Cardiac fibroblast (primary cell): ENCODE data around the gene RBM15.
A peak's percentile ranks its signal among the peaks of the same experiment; 100 is the strongest.

Source experiments
- DNase-seq, 2 donors: peaks; one replicate each; pipeline versions ENCODE4 v3.0.0 to v3.0.0-alpha.2; 2010; ENCODE audit warnings: low read depth in 2 of 2
- H3K4me3 ChIP-seq, 2 donors: replicated peaks in 1 of 2; 1 replicate in 1 of 2; 2 replicates in 1 of 2; pipeline ENCODE4 v1.5.1; 2011; ENCODE audit warnings: low read depth in 2 of 2, low read length in 2 of 2, mild to moderate bottlenecking in 2 of 2, moderate library complexity in 1 of 2
- CTCF ChIP-seq: IDR thresholded peaks from one replicate; pipeline ENCODE4 v1.5.1; 2011; ENCODE audit warnings: low read depth, mild to moderate bottlenecking, low read length, inconsistent platforms

Gene RBM15

DNA sequence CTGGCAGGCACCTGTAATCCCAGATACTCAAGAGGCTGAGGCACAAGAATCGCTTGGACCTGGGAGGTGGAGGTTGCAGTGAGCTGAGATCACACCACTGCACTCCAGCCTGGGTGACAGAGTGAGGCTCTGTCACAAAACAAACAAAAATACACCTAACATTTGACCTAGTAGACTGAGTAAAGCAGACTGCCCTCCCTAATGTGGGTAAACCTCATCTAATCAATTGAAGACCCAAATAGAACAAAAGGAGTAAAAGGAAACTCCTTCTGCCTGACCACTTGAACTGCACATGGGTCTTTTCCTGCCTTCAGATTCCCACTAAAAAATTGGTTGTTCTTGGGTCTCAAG lies 19.0 kb upstream of the RBM15 start:
- no peak for DNase-seq
- H3K4me3 ChIP-seq: no peak overlapping the region
- TF ChIP-seq CTCF: no peak

DNA sequence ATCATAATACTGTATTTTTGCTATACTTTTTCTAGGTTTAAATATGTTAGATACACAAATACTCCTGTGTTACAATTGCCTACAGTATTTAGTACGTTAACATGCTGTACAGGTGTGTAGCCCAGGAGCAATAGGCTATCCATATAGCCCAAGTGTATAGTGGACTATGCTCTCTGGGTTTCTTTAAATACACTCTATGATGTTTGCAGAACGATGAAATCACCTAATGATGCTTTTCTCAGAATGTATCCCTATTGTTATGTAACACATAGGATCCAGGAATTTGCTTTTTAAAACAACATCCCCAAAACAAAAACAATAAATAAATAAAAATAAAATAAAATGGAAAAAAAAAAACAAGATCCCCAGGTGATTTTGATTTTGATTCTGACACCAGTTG lies 18.1 kb upstream of the RBM15 start:
- H3K4me3 ChIP-seq: no peak overlapping the region
- TF ChIP-seq CTCF: no peak
- DNase-seq: no peak

DNA sequence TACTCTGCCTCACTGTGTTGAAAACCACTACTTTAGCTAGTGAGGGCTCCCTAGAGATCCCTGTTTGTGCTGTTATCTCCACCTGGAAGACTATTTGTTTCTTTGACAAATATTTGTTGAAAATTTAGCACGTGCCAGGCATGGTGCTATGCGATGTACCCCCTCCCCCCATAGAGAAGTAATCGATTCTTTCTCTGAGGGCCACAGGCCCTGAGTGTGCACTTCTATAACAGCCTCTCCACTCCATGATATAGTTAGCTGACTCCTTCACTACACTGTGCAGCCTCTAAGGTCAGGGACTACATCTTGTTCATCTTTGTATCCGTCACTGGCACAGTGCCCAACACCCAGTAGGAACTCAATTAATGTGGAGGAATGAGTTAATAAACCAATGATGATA lies 17.3 kb upstream of the RBM15 start:
- no peak for DNase-seq
- no peak overlapping the region for H3K4me3 ChIP-seq
- no peak for TF ChIP-seq CTCF

GRCh38 chr1:110324667-110325066 lies 14.5 kb upstream of the RBM15 start:
- no peak for TF ChIP-seq CTCF
- no peak overlapping the region for H3K4me3 ChIP-seq

GRCh38 chr1:110326826-110327225 lies 12.4 kb upstream of the RBM15 start:
- H3K4me3 ChIP-seq: no peak overlapping the region
- TF ChIP-seq CTCF: no peak
- no peak for DNase-seq

More at GRCh38 chr1:110324667-110325066, 14.5 kb upstream of the RBM15 start:
- no peak for DNase-seq

DNA sequence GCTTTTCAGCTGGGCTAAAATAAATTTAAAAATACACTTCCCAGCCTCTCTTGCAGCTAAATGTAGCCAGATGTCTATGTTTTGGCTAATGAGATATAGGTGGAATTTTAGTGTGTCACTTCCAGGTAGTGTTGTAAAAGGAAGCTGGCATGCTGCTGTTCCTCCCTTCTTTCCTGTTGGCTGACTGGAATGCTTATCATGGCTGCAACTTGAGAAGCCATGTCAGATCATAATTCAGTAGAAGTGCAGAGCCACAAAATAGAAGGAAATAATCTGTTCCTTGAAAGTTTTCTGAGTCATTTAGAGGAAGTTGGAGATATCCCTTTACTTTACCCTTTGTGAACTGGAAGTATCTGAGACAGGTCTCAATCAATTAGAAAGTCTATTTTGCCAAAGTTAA lies 10.9 kb upstream of the RBM15 start:
- no peak for TF ChIP-seq CTCF
- DNase-seq: peak; percentile 27 to 31
- H3K4me3 ChIP-seq: no peak overlapping the region

GRCh38 chr1:110328700-110329099 lies 10.5 kb upstream of the RBM15 start:
- no peak overlapping the region for H3K4me3 ChIP-seq
- no peak for TF ChIP-seq CTCF
- DNase-seq: no peak
